Measurements from ENCODE around the gene RPH3AL.

The RPH3AL gene

DNA sequence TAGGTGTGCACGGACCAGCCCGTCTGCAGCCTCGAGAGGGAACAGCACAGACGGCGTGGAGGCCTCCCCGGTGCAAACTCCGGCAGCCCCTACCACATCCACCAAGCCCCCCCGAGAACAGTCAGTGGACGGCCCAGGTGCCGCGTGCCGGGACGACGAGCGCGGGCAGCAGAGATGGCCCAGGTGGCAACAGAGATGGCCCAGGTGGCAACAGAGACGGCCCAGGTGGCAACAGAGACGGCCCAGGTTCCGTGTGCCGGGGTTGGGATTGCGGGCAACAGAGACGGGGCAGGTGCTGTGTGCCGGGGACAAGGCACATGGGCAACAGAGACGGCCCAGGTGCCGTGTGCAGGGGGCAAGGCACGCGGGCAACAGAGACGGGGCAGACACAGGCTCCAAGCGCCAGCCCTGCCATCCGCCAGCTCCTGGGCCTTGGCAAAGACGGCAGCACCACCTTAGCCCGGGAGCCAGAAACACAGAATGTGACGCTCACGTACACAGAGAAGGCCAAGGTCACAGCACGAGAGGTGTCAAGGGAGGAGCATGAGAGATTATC is 31.1 kb downstream of the RPH3AL start:
- TF ChIP-seq NFIC (IDR thresholded peaks at IDR 0.05), result no peak
- TF ChIP-seq YY1 (IDR thresholded peaks at IDR 0.05; ENCODE audit: low read depth), result no peak
- no peak for TF ChIP-seq TCF12 (IDR thresholded peaks at IDR 0.05; ENCODE audit: low read depth)

DNA sequence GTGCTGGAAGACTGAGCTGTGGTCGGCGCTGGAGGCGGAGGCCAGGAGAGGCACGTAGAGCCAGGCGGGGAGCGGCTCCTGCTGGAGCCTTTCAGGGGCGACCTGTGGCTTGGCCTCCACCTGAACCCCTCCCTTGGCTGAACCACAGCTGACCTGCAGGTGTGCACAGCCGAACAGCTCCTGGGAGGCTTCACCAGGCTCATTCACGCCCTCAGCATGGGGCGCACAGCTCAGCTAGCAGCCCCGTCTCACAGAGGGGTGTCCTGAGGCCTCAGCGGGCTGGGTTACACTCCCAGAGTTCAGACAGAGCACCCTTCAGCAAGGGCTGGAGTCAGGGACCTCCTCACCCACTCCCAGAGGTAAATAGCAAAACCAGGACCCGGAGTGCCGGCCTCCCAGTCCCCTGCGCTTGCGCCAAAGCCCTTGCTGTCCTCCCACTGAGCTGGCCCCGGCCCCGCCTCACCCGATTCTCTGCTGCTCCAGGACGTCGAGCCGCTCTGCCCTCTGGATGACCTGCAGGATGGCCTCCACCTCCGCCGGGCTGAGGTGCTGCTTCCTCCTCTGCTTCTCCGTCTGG is 31.7 kb downstream of the RPH3AL start:
- TF ChIP-seq TAF1 (IDR thresholded peaks at IDR 0.05; ENCODE audit: low read depth) (peak; percentile 35; the same call in 1 of the 2 replicates), FOXM1 (IDR thresholded peaks at IDR 0.05; ENCODE audit: borderline replicate concordance, low read depth) (no peak), CEBPB (IDR thresholded peaks at IDR 0.05) (no peak), TCF12 (IDR thresholded peaks at IDR 0.05; ENCODE audit: low read depth) (0 out of 2 replicates have a peak, but pooled peaks have one; percentile 11), EP300 (IDR thresholded peaks at IDR 0.05; ENCODE audit: borderline replicate concordance) (no peak)
- TF ChIP-seq, protein P1, sequence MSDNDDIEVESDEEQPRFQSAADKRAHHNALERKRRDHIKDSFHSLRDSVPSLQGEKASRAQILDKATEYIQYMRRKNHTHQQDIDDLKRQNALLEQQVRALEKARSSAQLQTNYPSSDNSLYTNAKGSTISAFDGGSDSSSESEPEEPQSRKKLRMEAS (IDR thresholded peaks at IDR 0.05), result no peak
- TF ChIP-seq, protein P2, sequence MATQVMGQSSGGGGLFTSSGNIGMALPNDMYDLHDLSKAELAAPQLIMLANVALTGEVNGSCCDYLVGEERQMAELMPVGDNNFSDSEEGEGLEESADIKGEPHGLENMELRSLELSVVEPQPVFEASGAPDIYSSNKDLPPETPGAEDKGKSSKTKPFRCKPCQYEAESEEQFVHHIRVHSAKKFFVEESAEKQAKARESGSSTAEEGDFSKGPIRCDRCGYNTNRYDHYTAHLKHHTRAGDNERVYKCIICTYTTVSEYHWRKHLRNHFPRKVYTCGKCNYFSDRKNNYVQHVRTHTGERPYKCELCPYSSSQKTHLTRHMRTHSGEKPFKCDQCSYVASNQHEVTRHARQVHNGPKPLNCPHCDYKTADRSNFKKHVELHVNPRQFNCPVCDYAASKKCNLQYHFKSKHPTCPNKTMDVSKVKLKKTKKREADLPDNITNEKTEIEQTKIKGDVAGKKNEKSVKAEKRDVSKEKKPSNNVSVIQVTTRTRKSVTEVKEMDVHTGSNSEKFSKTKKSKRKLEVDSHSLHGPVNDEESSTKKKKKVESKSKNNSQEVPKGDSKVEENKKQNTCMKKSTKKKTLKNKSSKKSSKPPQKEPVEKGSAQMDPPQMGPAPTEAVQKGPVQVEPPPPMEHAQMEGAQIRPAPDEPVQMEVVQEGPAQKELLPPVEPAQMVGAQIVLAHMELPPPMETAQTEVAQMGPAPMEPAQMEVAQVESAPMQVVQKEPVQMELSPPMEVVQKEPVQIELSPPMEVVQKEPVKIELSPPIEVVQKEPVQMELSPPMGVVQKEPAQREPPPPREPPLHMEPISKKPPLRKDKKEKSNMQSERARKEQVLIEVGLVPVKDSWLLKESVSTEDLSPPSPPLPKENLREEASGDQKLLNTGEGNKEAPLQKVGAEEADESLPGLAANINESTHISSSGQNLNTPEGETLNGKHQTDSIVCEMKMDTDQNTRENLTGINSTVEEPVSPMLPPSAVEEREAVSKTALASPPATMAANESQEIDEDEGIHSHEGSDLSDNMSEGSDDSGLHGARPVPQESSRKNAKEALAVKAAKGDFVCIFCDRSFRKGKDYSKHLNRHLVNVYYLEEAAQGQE (IDR thresholded peaks at IDR 0.05; ENCODE audit: low read depth), result no peak
- TF ChIP-seq, protein P3, sequence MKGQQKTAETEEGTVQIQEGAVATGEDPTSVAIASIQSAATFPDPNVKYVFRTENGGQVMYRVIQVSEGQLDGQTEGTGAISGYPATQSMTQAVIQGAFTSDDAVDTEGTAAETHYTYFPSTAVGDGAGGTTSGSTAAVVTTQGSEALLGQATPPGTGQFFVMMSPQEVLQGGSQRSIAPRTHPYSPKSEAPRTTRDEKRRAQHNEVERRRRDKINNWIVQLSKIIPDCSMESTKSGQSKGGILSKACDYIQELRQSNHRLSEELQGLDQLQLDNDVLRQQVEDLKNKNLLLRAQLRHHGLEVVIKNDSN (IDR thresholded peaks at IDR 0.05), result no peak

DNA sequence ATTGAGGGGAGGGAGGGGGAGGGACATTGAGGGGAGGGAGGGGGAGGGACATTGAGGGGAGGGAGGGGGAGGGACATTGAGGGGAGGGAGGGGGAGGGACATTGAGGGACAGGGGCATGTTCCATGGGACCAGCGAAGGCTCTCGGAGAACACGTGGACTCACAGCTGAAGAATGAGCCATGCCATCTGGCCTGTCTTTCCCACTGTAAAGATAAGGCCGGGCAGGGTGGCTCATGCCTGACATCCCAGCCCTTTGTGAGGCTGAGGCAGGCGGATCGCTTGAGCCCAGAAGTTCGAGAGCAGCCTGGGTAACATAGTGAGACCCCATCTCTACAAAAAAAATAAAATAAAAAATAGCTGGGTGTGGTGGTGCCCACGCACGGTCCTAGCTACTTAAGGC is 32.5 kb downstream of the RPH3AL start:
- TF ChIP-seq CEBPB (IDR thresholded peaks at IDR 0.05), result no peak
- TF ChIP-seq FOXM1 (IDR thresholded peaks at IDR 0.05; ENCODE audit: borderline replicate concordance, low read depth), result no peak
- TF ChIP-seq TEAD4 (IDR thresholded peaks at IDR 0.05), result no peak
- TF ChIP-seq EGR1 (IDR thresholded peaks at IDR 0.05), result no peak
- TF ChIP-seq TAF1 (IDR thresholded peaks at IDR 0.05; ENCODE audit: low read depth), result no peak
- TF ChIP-seq TCF12 (IDR thresholded peaks at IDR 0.05; ENCODE audit: low read depth), result no peak
- no peak for TF ChIP-seq ZBTB7A (IDR thresholded peaks at IDR 0.05; ENCODE audit: low read depth)
- TF ChIP-seq, protein P1 (IDR thresholded peaks at IDR 0.05), result no peak
- TF ChIP-seq, protein P2 (IDR thresholded peaks at IDR 0.05; ENCODE audit: low read depth), result no peak
- TF ChIP-seq CREB1 (IDR thresholded peaks at IDR 0.05; ENCODE audit: low read depth), result no peak
- TF ChIP-seq YY1 (IDR thresholded peaks at IDR 0.05; ENCODE audit: low read depth), result no peak
- TF ChIP-seq NFIC (IDR thresholded peaks at IDR 0.05), result no peak
- TF ChIP-seq EP300 (IDR thresholded peaks at IDR 0.05; ENCODE audit: borderline replicate concordance), result no peak
- TF ChIP-seq, protein P3 (IDR thresholded peaks at IDR 0.05), result no peak
- no peak for TF ChIP-seq RAD21 (IDR thresholded peaks at IDR 0.05; ENCODE audit: low read depth)

DNA sequence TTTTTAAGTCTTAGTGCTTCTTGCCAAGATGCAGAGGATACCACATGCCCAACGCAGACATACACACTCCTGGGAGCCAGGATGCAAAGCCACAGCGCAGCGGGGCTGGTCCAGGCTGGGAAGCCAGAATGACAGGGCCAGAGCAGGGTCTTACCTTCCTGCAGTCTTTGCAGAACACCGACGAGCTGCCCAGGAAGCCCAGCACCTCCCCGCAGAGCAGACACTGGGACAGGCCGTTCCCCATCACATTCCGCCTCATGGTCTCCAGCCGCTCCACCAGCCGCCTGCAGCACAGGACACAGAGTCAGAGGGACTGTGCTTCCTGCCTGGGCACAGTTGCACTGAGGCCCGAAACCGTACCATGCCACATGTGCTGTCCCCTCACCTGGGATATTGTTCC is 33.3 kb downstream of the RPH3AL start:
- TF ChIP-seq EP300 (IDR thresholded peaks at IDR 0.05; ENCODE audit: borderline replicate concordance), result no peak
- no peak for TF ChIP-seq TCF12 (IDR thresholded peaks at IDR 0.05; ENCODE audit: low read depth)
- TF ChIP-seq, protein P2 (IDR thresholded peaks at IDR 0.05; ENCODE audit: low read depth), result no peak
- no peak for TF ChIP-seq TAF1 (IDR thresholded peaks at IDR 0.05; ENCODE audit: low read depth)
- no peak for TF ChIP-seq TEAD4 (IDR thresholded peaks at IDR 0.05)
- no peak for TF ChIP-seq YY1 (IDR thresholded peaks at IDR 0.05; ENCODE audit: low read depth)
- TF ChIP-seq CEBPB (IDR thresholded peaks at IDR 0.05), result no peak
- no peak for TF ChIP-seq CREB1 (IDR thresholded peaks at IDR 0.05; ENCODE audit: low read depth)
- no peak for TF ChIP-seq FOXM1 (IDR thresholded peaks at IDR 0.05; ENCODE audit: borderline replicate concordance, low read depth)
- TF ChIP-seq EGR1 (IDR thresholded peaks at IDR 0.05), result no peak
- TF ChIP-seq, protein P1 (IDR thresholded peaks at IDR 0.05), result no peak

Data from Ishikawa (cell line).